H9 (cell line): ENCODE results near the gene SMIM41. TPM values are rescaled to one million over a fixed set of nuclear protein-coding genes. Genes with fewer than 3 reads are reported as not detected.

Source experiments
- DNase-seq: peaks from one replicate; pipeline ENCODE4 v3.0.0-alpha.2; 2017
- H2AFZ ChIP-seq: one replicate; pipeline ENCODE4 v1.6.1; 2013; ENCODE audit warnings: mild to moderate bottlenecking, low read length, control low read depth, moderate library complexity
- H2AK5ac ChIP-seq: 2 replicates; pipeline ENCODE4 v1.6.1; 2013; ENCODE audit warnings: low read length, control low read depth, mixed read lengths; ENCODE audit not compliant: insufficient read length
- H2BK120ac ChIP-seq: one replicate; pipeline ENCODE4 v1.6.1; 2013; ENCODE audit warnings: low read depth, mild to moderate bottlenecking, low read length, control low read depth, inconsistent platforms; ENCODE audit not compliant: poor library complexity, severe bottlenecking
- H2BK12ac ChIP-seq: 2 replicates; pipeline ENCODE4 v1.6.1; 2013; ENCODE audit warnings: low read length, control low read depth, mixed read lengths, low read depth; ENCODE audit not compliant: insufficient read length
- H2BK15ac ChIP-seq: 2 replicates; pipeline ENCODE4 v1.6.1; 2013; ENCODE audit warnings: low read depth, low read length, control low read depth
- H2BK20ac ChIP-seq: one replicate; pipeline ENCODE4 v1.6.1; 2013; ENCODE audit warnings: low read depth, mild to moderate bottlenecking, low read length, control low read depth, inconsistent platforms; ENCODE audit not compliant: poor library complexity, severe bottlenecking
- H2BK5ac ChIP-seq: 2 replicates; pipeline ENCODE4 v1.6.1; 2013; ENCODE audit warnings: low read length, control low read depth, mixed read lengths; ENCODE audit not compliant: insufficient read length
- H3K14ac ChIP-seq: 2 replicates; pipeline ENCODE4 v1.6.1; 2013; ENCODE audit warnings: low read length, control low read depth; ENCODE audit not compliant: insufficient read depth
- H3K18ac ChIP-seq: 2 replicates; pipeline ENCODE4 v1.6.1; 2013; ENCODE audit warnings: low read depth, mild to moderate bottlenecking, mixed read lengths, low read length, control low read depth; ENCODE audit not compliant: insufficient read length
- H3K23ac ChIP-seq: 2 replicates; pipeline ENCODE4 v1.6.1; 2013; ENCODE audit warnings: low read length, control low read depth, mixed read lengths, low read depth; ENCODE audit not compliant: insufficient read length
- H3K23me2 ChIP-seq: 2 replicates; pipeline ENCODE4 v1.6.1; 2013; ENCODE audit warnings: low read depth, mild to moderate bottlenecking, mixed read lengths, low read length, control low read depth; ENCODE audit not compliant: insufficient read length, poor library complexity, severe bottlenecking
- H3K27ac ChIP-seq: 2 replicates; pipeline ENCODE4 v1.5.1; 2013; ENCODE audit warnings: low read length, control low read depth, mixed read lengths, low read depth; ENCODE audit not compliant: insufficient read length
- H3K27me3 ChIP-seq: 2 replicates; pipeline ENCODE4 v1.6.1; 2013; ENCODE audit warnings: low read length, control low read depth, inconsistent platforms; ENCODE audit not compliant: insufficient read depth
- H3K4ac ChIP-seq: 2 replicates; pipeline ENCODE4 v1.6.1; 2013; ENCODE audit warnings: low read depth, mild to moderate bottlenecking, control low read depth, inconsistent platforms, low read length, moderate library complexity
- H3K4me1 ChIP-seq: 2 replicates; pipeline ENCODE4 v1.6.1; 2013; ENCODE audit warnings: low read length, control low read depth, inconsistent platforms; ENCODE audit not compliant: insufficient read depth
- H3K4me2 ChIP-seq: 2 replicates; pipeline ENCODE4 v1.6.1; 2013; ENCODE audit warnings: low read length, control low read depth, mixed read lengths; ENCODE audit not compliant: insufficient read length, insufficient read depth
- H3K56ac ChIP-seq: 2 replicates; pipeline ENCODE4 v1.6.1; 2013; ENCODE audit warnings: low read depth, mild to moderate bottlenecking, mixed read lengths, low read length, control low read depth; ENCODE audit not compliant: insufficient read length
- H3K79me1 ChIP-seq: 2 replicates; pipeline ENCODE4 v1.6.1; 2013; ENCODE audit warnings: low read depth, mild to moderate bottlenecking, moderate library complexity, low read length, control low read depth, inconsistent platforms; ENCODE audit not compliant: insufficient read depth, poor library complexity, severe bottlenecking
- H3K79me2 ChIP-seq: 2 replicates; pipeline ENCODE4 v1.6.1; 2013; ENCODE audit warnings: low read length, control low read depth, inconsistent platforms; ENCODE audit not compliant: insufficient read depth
- H3K9ac ChIP-seq: 2 replicates; pipeline ENCODE4 v1.6.1; 2013; ENCODE audit warnings: low read length, control low read depth, mixed read lengths; ENCODE audit not compliant: insufficient read length; ENCODE audit errors: extremely low read depth
- H3K9me3 ChIP-seq: one replicate; pipeline ENCODE4 v1.6.1; 2013; ENCODE audit warnings: low read depth, low read length, inconsistent platforms; ENCODE audit not compliant: control insufficient read depth
- H3T11ph ChIP-seq: one replicate; pipeline ENCODE4 v1.6.1; 2013; ENCODE audit warnings: mild to moderate bottlenecking, low read length, control low read depth, inconsistent platforms
- H4K20me1 ChIP-seq: one replicate; pipeline ENCODE4 v1.6.1; 2013; ENCODE audit not compliant: control insufficient read depth, insufficient read length, insufficient read depth
- H4K5ac ChIP-seq: 2 replicates; pipeline ENCODE4 v1.6.1; 2013; ENCODE audit warnings: low read depth, mild to moderate bottlenecking, mixed read lengths, low read length, control low read depth; ENCODE audit not compliant: insufficient read length
- H4K8ac ChIP-seq: replicated peaks from 2 replicates; pipeline ENCODE4 v1.6.1; 2013; ENCODE audit warnings: low read length, control low read depth, mixed read lengths, low read depth; ENCODE audit not compliant: insufficient read length
- H4K91ac ChIP-seq: 2 replicates; pipeline ENCODE4 v1.6.1; 2013; ENCODE audit warnings: low read depth, mild to moderate bottlenecking, moderate library complexity, mixed read lengths, low read length, control low read depth; ENCODE audit not compliant: insufficient read length
- H3K27ac Mint-ChIP-seq, 3 experiments: 2 replicates in 2 of 3; 3 replicates in 1 of 3; pipeline ENCODE4 v1.8.0; 2020 to 2021; ENCODE audit warnings: mixed read lengths in 3 of 3, mild to moderate bottlenecking in 1 of 3, moderate library complexity in 1 of 3
- H3K27me3 Mint-ChIP-seq: 2 replicates; pipeline ENCODE4 v1.8.0; 2021; ENCODE audit warnings: low read depth, mild to moderate bottlenecking, moderate library complexity, mixed read lengths
- H3K36me3 Mint-ChIP-seq, 3 experiments: 2 replicates in 2 of 3; 3 replicates in 1 of 3; pipeline ENCODE4 v1.8.0; 2020 to 2021; ENCODE audit warnings: low read depth in 3 of 3, mixed read lengths in 3 of 3; ENCODE audit not compliant: insufficient read depth in 1 of 3
- H3K4me1 Mint-ChIP-seq, 2 experiments: 2 replicates each; pipeline ENCODE4 v1.8.0; 2020; ENCODE audit warnings: mixed read lengths in 2 of 2
- H3K4me3 Mint-ChIP-seq, 2 experiments: 2 replicates in 1 of 2; 3 replicates in 1 of 2; pipeline ENCODE4 v1.8.0; 2020 to 2021; ENCODE audit warnings: mild to moderate bottlenecking in 2 of 2, mixed read lengths in 2 of 2, moderate library complexity in 1 of 2
- H3K9me3 Mint-ChIP-seq, 2 experiments: 2 replicates in 1 of 2; 3 replicates in 1 of 2; pipeline ENCODE4 v1.8.0; 2020; ENCODE audit warnings: mild to moderate bottlenecking in 2 of 2, mixed read lengths in 2 of 2, moderate library complexity in 1 of 2
- WGBS: extraction: QIAGEN DNeasy Blood & Tissue Kit; methylation state at CpG from one replicate; pipeline ENCODE4 v1.1.7; 2013; ENCODE audit warnings: missing lambda C conversion rate, low lambda C conversion rate, mixed read lengths; ENCODE audit not compliant: insufficient read length; ENCODE audit errors: extremely low coverage; 5-methylcytosine and 5-hydroxymethylcytosine counted together
- total RNA-seq: library from RNA; stranded (reverse); gene quantifications from 2 replicates; pipeline ENCODE4 v1.2.1, GENCODE V29; 2021
- TF ChIP-seq, protein P1 (sequence below): fragments of 200-600 bp; sonication (generic); conservative IDR thresholded peaks from 3 replicates; pipeline ENCODE4 v1.8.0; 2021; ENCODE audit warnings: antibody characterized with exemption, mild to moderate bottlenecking

Gene SMIM41
- total RNA-seq, 1 experiment from 2014 or later = not detected

DNA sequence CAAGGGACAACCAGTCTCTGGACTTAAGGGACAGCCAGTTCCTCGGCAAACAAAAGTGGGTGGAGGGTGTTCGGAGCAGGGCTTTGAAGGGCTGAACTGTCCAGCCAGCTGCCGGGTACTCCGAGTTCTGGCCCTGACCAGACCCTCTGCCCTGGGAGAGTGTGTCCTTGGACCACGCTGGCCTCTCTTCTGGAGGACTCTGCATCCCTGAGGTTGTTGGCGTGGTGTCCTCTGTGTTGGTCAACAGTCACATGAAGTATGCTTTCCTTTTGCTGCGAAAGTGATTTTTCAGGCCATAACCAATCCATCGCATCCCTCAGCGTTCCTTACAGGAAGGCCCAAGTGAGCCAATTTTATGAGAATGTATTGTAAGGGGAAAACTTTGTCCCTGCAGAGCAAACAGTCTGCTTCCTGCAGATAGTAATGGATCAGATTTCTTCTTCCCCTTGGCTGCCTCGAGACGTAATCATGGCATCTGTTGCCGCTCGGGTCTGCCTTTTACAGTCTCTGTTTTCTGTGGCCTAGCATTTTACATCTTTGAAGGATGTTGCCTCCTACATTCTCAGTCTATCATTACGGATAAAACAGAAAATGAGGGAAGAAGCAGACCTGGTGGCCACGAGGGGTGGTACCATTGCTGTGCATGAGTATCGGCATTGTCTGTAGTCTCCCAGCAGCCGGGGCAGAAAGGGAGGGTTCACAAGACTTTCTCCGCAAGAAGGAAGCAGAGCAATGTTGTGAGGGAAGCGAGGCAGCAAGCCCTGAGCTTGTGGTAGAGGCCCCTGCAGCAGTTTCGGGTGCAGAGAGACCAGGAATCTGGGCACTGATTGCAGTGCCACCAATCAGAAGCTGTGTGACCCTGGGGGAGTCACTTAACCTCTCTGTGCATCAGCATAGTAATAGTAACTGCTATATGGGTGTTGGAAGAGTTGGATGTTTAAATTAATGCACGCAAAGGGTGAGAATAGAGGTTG is 47.4 kb downstream of the SMIM41 start:
- no peaks in the 10 kb centered on the region for H3K9me3 ChIP-seq
- no CpG with 5 or more reads among the region's 21 CpGs for WGBS
- H3K27me3 ChIP-seq = no peaks in the 10 kb centered on the region
- H2BK5ac ChIP-seq = no peak overlapping the region
- peak overlapping the region; percentile 30 for H3K14ac ChIP-seq
- no peaks in the 10 kb centered on the region for H3K9me3 Mint-ChIP-seq
- H2AFZ ChIP-seq = no peak overlapping the region
- H3K4ac ChIP-seq = no peak overlapping the region
- no peak overlapping the region for H3K23ac ChIP-seq
- H3K18ac ChIP-seq = peak overlapping the region; percentile 4
- no peak overlapping the region for H3T11ph ChIP-seq
- no peak overlapping the region for H4K5ac ChIP-seq
- no peaks in the 10 kb centered on the region; a peak in 1 of 7 replicates for H3K36me3 Mint-ChIP-seq
- no peak overlapping the region for H4K8ac ChIP-seq
- H3K4me2 ChIP-seq = no peak overlapping the region
- H3K79me1 ChIP-seq = no peaks in the 10 kb centered on the region
- H3K27me3 Mint-ChIP-seq = peaks cover 7% of the 10 kb centered on the region
- no peaks in the 10 kb centered on the region for H3K23me2 ChIP-seq
- TF ChIP-seq, protein P1, sequence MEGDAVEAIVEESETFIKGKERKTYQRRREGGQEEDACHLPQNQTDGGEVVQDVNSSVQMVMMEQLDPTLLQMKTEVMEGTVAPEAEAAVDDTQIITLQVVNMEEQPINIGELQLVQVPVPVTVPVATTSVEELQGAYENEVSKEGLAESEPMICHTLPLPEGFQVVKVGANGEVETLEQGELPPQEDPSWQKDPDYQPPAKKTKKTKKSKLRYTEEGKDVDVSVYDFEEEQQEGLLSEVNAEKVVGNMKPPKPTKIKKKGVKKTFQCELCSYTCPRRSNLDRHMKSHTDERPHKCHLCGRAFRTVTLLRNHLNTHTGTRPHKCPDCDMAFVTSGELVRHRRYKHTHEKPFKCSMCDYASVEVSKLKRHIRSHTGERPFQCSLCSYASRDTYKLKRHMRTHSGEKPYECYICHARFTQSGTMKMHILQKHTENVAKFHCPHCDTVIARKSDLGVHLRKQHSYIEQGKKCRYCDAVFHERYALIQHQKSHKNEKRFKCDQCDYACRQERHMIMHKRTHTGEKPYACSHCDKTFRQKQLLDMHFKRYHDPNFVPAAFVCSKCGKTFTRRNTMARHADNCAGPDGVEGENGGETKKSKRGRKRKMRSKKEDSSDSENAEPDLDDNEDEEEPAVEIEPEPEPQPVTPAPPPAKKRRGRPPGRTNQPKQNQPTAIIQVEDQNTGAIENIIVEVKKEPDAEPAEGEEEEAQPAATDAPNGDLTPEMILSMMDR = no peak
- no peak overlapping the region for H3K9ac ChIP-seq
- H2BK20ac ChIP-seq = no peak overlapping the region
- H3K4me1 ChIP-seq = peaks cover 35% of the 10 kb centered on the region
- H3K79me2 ChIP-seq = no peaks in the 10 kb centered on the region
- no peak overlapping the region for H2BK15ac ChIP-seq
- H2BK120ac ChIP-seq = no peak overlapping the region
- H2BK12ac ChIP-seq = no peak overlapping the region
- H3K56ac ChIP-seq = no peak overlapping the region
- H3K4me3 Mint-ChIP-seq = no peak overlapping the region
- H4K20me1 ChIP-seq = no peaks in the 10 kb centered on the region
- no peak for DNase-seq
- no peak overlapping the region for H2AK5ac ChIP-seq
- no peak overlapping the region for H3K27ac ChIP-seq
- H3K27ac Mint-ChIP-seq = peak overlapping the region; percentile 58 to 98 (median 97); a peak in 6 of 7 replicates
- H3K4me1 Mint-ChIP-seq = peaks cover 67 to 75% of the 10 kb centered on the region in 2 experiments
- H4K91ac ChIP-seq = no peak overlapping the region
